GM21737 (cell line): Measurements from ENCODE around the gene IGF2BP1.

Source experiments
- ATAC-seq: cut with Tn5 transposase; IDR thresholded peaks from one replicate; pipeline ENCODE4 v1.9.1; 2021; ENCODE audit warnings: mild to moderate bottlenecking, moderate library complexity; ENCODE audit not compliant: unreplicated experiment

The IGF2BP1 gene

GRCh38 chr17:48997103-48997826 lies at the start of gene IGF2BP1:
TSS of gene IGF2BP1 (plus strand) at chr17:48997385. CDS start at chr17:48997746, 361 bp downstream.
- ATAC-seq = no peak

GRCh38 chr17:48951572-48951971 lies 45.6 kb upstream of the IGF2BP1 start:
- no peak for ATAC-seq

DNA sequence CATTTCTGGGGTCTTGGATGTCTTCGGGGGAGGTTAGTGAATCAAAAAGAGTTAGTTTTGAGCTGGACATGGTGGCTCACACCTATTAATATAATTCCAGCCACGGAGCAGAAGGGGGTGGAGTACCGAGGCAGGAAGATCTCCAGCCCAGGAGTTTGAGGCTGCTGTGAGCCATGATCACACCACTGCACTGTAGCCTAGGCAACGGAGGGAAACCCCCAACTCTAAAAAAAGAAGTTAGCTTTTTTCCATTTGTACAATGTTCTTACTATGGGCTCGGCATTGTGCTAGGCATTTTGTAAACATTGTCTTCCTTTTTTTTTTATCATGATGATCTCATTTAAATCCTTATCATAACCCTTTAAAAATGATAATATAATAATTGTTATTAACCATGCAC lies 44.3 kb upstream of the IGF2BP1 start:
- no peak for ATAC-seq

DNA sequence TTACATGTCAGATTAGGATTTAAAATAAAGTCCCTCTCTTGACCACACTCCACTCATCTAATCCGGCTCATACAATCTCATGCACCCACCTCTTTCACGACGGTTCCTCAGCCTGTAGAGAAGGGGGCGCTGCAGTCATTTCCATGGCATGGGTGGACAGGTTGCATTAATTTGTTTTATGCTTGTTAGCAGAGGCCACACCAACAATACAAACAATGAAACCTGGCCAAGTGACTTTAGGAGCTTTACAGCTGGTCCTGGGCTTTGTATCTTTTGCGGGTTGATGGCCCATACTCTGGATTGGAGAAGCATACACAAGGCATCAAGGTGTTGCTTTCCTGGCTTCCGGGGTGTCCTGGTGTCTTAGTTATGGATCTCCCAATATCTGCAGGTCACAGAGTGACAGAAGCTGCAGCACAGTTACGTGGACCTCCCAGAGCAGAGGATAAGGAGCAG lies 42.9 kb upstream of the IGF2BP1 start:
- no peak for ATAC-seq

- ATAC-seq = no peak
Measured at GRCh38 chr17:48960834-48961515, 36.2 kb upstream of the IGF2BP1 start.

GRCh38 chr17:48961516-48962233 lies 35.5 kb upstream of the IGF2BP1 start:
- ATAC-seq = no peak

DNA sequence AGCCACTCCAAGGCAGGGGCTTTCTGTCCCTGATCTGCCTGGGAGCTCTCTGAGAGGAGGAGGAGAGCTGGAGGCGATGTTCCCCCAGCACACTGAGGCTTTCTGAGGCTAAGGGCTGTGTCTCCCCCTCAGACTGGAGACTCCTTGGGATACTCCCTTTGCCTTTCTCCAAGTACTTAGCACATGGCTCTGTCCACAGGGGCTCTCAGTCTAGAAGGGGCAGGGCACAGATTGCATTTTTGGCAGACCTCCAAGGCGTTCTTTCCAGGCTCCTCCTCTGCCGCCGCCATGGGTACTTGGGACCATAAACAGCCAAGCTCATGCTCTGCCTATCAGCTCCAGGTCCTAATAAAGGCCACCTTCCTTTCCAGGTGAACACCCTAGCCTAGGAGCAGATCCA lies 27.0 kb upstream of the IGF2BP1 start:
- no peak for ATAC-seq

- no peak for ATAC-seq
Measured at GRCh38 chr17:48970865-48971687, 26.1 kb upstream of the IGF2BP1 start.

DNA sequence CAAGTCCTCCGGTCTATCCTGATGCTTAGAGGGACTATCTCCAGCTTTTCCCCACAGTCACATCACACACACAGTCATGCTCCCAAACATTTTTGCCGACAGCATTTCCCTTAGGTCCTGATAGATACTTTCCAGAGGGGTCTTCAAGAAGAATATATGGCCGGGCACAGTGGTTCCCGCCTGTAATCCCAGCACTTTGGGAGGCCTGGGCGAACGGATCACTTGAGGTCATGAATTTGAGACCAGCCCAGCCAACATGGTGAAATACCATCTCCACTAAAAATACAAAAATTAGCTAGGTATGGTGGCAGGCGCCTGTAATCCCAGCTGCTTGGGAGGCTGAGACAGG lies 24.5 kb upstream of the IGF2BP1 start:
- ATAC-seq = no peak

DNA sequence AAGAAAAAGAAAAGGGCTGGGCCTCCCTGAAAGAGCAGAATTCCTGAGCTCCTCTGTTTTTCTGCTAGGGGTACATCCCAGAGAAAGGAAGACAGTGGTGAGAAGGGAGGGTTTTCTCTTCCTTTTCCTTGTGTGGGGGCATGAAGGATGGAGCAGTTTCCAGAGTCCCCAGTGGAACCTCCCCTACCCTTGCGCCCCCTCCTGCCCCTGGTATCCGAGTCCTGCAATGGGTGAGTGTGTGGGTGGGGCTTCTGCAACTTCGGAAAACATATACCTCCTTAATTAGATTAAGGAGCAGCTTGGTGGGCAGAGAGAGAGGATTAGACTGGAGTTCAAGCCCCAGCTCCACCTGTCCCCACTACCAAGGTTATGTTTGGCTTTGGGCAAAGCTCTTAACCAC lies 23.4 kb upstream of the IGF2BP1 start:
- ATAC-seq = no peak

- ATAC-seq = no peak
Measured at GRCh38 chr17:48981927-48982539, 15.2 kb upstream of the IGF2BP1 start.

DNA sequence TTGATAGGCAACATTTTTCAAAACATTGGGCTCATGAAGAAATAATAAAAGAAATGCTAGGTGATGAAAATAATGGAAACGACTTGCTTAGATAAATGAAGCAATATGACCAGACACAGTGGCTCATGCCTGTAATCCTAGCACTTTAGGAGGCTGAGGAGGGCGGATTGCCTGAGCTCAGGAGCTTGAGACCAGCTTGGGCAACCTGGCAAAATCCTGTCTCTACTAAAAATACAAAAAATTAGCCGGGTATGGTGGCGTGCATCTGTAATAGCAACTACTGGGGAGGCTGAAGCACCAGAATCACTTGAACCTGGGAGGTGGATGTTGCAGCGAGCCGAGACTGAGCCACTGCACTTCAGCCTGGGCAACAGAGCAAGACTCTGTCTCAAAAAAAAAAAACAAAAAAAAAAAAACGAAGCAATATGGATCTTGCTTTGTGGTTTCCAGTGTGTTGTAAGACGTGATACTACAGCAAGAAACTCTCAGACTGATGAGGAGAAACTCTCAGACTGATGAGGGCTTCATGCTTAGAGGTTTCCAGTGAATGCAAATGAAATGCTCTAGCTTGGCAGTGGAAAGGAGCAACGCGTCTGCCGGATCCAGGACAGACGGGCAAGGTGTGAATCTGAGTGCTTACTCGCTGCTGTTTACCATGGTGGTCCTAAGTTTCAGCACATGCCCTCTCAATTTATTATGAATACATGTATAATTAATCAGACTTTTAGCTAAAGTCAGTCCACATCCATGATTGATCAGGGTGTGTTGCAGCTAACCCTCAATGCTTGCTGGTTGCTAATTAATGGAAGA lies 11.5 kb upstream of the IGF2BP1 start:
- ATAC-seq = no peak

GRCh38 chr17:48989100-48989499 lies 8.1 kb upstream of the IGF2BP1 start:
- no peak for ATAC-seq

DNA sequence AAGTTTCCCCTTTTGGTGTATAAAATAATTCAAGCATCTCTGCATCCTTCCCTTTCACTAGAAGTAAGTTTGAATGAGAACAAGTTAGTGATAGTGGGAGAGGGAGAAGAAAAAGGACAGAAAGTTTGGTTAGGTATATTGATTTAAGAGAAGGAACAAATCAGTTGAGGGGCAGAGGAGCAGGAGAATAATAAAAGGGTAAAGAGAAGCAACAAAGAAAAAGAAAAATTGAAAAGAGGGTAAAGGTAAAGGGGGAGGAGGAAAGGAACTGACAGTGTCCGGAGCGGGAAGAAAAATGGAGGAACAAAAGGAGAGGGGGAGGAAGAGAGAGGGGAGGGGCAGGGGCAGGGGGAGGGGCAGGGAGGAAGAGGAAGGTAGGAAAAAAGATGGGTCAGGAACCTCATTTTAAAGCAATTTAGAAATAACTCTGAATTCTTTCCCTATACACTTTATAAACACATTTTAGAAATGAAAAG lies 6.3 kb upstream of the IGF2BP1 start:
- ATAC-seq = no peak

GRCh38 chr17:48992444-48992843 lies 4.7 kb upstream of the IGF2BP1 start:
- ATAC-seq = no peak

GRCh38 chr17:48993305-48993704 lies 3.9 kb upstream of the IGF2BP1 start:
- no peak for ATAC-seq

GRCh38 chr17:48993951-48994350 lies 3.2 kb upstream of the IGF2BP1 start:
- no peak for ATAC-seq

- no peak for ATAC-seq
Measured at GRCh38 chr17:48994549-48995303, 2.5 kb upstream of the IGF2BP1 start.
